NCI-H526 (cell line): ENCODE measurements around the gene FDCSP.
"Not testable (repeated sequence)": the region's sequence is repeated elsewhere in the genome, so short reads cannot be mapped to it uniquely, and the experiment has no call there.

Experiments
- DNase-seq, 2 experiments: peaks; one replicate each; lab custom pipeline; 2025; lab: John Stamatoyannopoulos, UW

The FDCSP gene

GRCh38 chr4:70239131-70239883 lies 13.4 kb downstream of the FDCSP start:
- DNase-seq = no peak

GRCh38 chr4:70239884-70240591 lies 14.1 kb downstream of the FDCSP start:
- no peak for DNase-seq

GRCh38 chr4:70242297-70242696 lies 16.4 kb downstream of the FDCSP start, which contains the start of gene CSN3:
Gene CSN3 (plus strand): TSS chr4:70242597. CDS start chr4:70244820, 2,223 bp downstream.
- not testable (repeated sequence) for DNase-seq

- no peak for DNase-seq
Measured at GRCh38 chr4:70243091-70243490, 17.2 kb downstream of the FDCSP start.

GRCh38 chr4:70251250-70251944 lies 25.5 kb downstream of the FDCSP start:
- DNase-seq = no peak

- no peak for DNase-seq
Measured at GRCh38 chr4:70251945-70252277, 26.0 kb downstream of the FDCSP start.

GRCh38 chr4:70269674-70270073 lies 43.8 kb downstream of the FDCSP start:
- DNase-seq = peak in 1 of 2 experiments; percentile 8

- no peak for DNase-seq
Measured at GRCh38 chr4:70277121-70277520, 51.2 kb downstream of the FDCSP start.

- DNase-seq = no peak
Measured at GRCh38 chr4:70280567-70280966, 54.6 kb downstream of the FDCSP start.
